B cell (primary cell): Measurements from ENCODE around the gene MEGF11.

Experiments used
- CTCF ChIP-seq: fragments of 200-600 bp; IDR thresholded peaks from one replicate; pipeline ENCODE4 v1.8.0; 2022; ENCODE audit warnings: antibody characterized with exemption, mild to moderate bottlenecking
- EZH2 ChIP-seq: IDR thresholded peaks from 2 replicates; pipeline ENCODE4 v1.6.1; 2012; ENCODE audit warnings: borderline replicate concordance, low read depth, mild to moderate bottlenecking, moderate library complexity, low read length; ENCODE audit not compliant: insufficient read depth, poor library complexity, severe bottlenecking

DNA sequence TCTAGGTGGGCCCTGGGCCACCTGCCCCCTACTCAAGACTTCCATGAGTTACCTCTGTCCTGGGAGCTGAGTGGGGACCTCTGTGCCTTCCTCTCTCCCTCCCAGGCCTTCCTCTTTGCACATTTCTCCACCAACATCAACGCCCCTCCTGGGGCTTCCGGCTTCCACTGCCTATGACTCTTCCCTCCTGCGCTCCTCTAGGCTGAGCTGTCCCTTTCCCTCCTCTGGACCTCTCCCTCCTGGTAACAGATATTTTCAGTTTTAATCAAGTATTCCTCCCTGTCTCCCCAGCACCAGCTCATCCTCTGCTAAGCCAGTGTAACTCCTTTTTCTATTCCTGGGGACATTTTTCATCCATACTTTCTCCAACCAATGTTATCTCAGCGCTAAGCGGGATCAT lies 223.9 kb downstream of the MEGF11 start:
- TF ChIP-seq CTCF (no peak), EZH2 (no peak)
